Measurements from ENCODE around the gene KHDC1. TPM values are rescaled to one million over a fixed set of nuclear protein-coding genes. Genes with fewer than 3 reads are reported as not detected.
"Not testable (repeated sequence)": the region's sequence is repeated elsewhere in the genome, so short reads cannot be mapped to it uniquely, and the experiment has no call there.

The KHDC1 gene
- total RNA-seq, 1 experiment from 2014 or later = 1.3 TPM

GRCh38 chr6:73200247-73200646 is 62.7 kb downstream of the KHDC1 start:
- TF ChIP-seq CTCF (IDR thresholded peaks at IDR 0.05; ENCODE audit: unreplicated experiment) = no peak
- no peaks in the 10 kb centered on the region for H3K9me3 Mint-ChIP-seq (ENCODE audit: unreplicated experiment)
- no peak for DNase-seq (ENCODE audit: unreplicated experiment)
- intact Hi-C loops (cut with micrococcal nuclease) = no loop called here
- BruUV-seq (replicated peaks) = no TSS peak
- ChIA-PET POLR2A (no interaction called here), CTCF (interaction anchor here (1.3 kb wide), 1 partner anchor 14 kb away, joined by 3 read pairs; no protein-coding TSS in a partner anchor)
- no peaks in the 10 kb centered on the region for H3K27me3 Mint-ChIP-seq (ENCODE audit: insufficient read depth, unreplicated experiment)
- H3K4me3 Mint-ChIP-seq (ENCODE audit: unreplicated experiment) = no peak overlapping the region
- H3K27ac Mint-ChIP-seq (ENCODE audit: low read depth, unreplicated experiment) = no peak overlapping the region
- peaks cover 6% of the 10 kb centered on the region for H3K4me1 Mint-ChIP-seq (ENCODE audit: insufficient read depth, unreplicated experiment)
- H3K36me3 Mint-ChIP-seq (ENCODE audit: insufficient read depth, unreplicated experiment) = no peaks in the 10 kb centered on the region

GRCh38 chr6:73194744-73195143 is 68.3 kb downstream of the KHDC1 start:
- H3K27ac Mint-ChIP-seq (ENCODE audit: low read depth, unreplicated experiment) = no peak overlapping the region
- POLR2A ChIA-PET = no interaction called here
- TF ChIP-seq CTCF (IDR thresholded peaks at IDR 0.05; ENCODE audit: unreplicated experiment) = no peak
- no peaks in the 10 kb centered on the region for H3K9me3 Mint-ChIP-seq (ENCODE audit: unreplicated experiment)
- H3K36me3 Mint-ChIP-seq (ENCODE audit: insufficient read depth, unreplicated experiment) = no peaks in the 10 kb centered on the region
- DNase-seq (ENCODE audit: unreplicated experiment) = no peak
- BruUV-seq (replicated peaks) = no TSS peak
- no peaks in the 10 kb centered on the region for H3K27me3 Mint-ChIP-seq (ENCODE audit: insufficient read depth, unreplicated experiment)
- H3K4me1 Mint-ChIP-seq (ENCODE audit: insufficient read depth, unreplicated experiment) = no peaks in the 10 kb centered on the region
- intact Hi-C loops (cut with micrococcal nuclease) = no loop called here
- CTCF ChIA-PET = interaction anchor here (1.4 kb wide), 1 partner anchor 578 kb away, joined by 5 read pairs; no protein-coding TSS in a partner anchor
- no peak overlapping the region for H3K4me3 Mint-ChIP-seq (ENCODE audit: unreplicated experiment)

GRCh38 chr6:73193302-73193701 is 69.7 kb downstream of the KHDC1 start:
- DNase-seq (ENCODE audit: unreplicated experiment); H3K4me1 Mint-ChIP-seq (ENCODE audit: insufficient read depth, unreplicated experiment); H3K4me3 Mint-ChIP-seq (ENCODE audit: unreplicated experiment); H3K36me3 Mint-ChIP-seq (ENCODE audit: insufficient read depth, unreplicated experiment); H3K9me3 Mint-ChIP-seq (ENCODE audit: unreplicated experiment); intact Hi-C loops (cut with micrococcal nuclease); POLR2A ChIA-PET; CTCF ChIA-PET; H3K27me3 Mint-ChIP-seq (ENCODE audit: insufficient read depth, unreplicated experiment); H3K27ac Mint-ChIP-seq (ENCODE audit: low read depth, unreplicated experiment); BruUV-seq (replicated peaks): not testable (repeated sequence)

Other genes with a start within 250 kb of the KHDC1 start
- gene KHDC1L, start 37.7 kb downstream of the KHDC1 start, total RNA-seq (2022) = not detected in 2 replicates
- gene DPPA5, start 91.1 kb upstream of the KHDC1 start, total RNA-seq (2022) = not detected in 2 replicates
- gene KHDC3L, start 99.5 kb upstream of the KHDC1 start, total RNA-seq (2022) = not detected in 2 replicates
- not detected in 2 replicates for gene OOEP, start 106.7 kb upstream of the KHDC1 start, total RNA-seq (2022)
- not detected in 2 replicates for gene DDX43, start 131.6 kb upstream of the KHDC1 start, total RNA-seq (2022)
- gene CGAS, start 189.1 kb upstream of the KHDC1 start, total RNA-seq (2022) = 11.6 and 14.1 TPM in 2 replicates
- gene MTO1, start 198.5 kb upstream of the KHDC1 start, total RNA-seq (2022) = 50.8 and 51.4 TPM in 2 replicates

All from MCF 10A (cell line).